GM20431 (cell line): ENCODE data around the gene ZNF497.
"Not testable (repeated sequence)": the region's sequence is repeated elsewhere in the genome, so short reads cannot be mapped to it uniquely, and the experiment has no call there.

Source experiments
- in situ Hi-C: fragments of 300-500 bp; cut with MseI, MboI; formaldehyde crosslinking; loops from one replicate; pipeline ENCODE4 v1.15.0; 2020; ENCODE audit warnings: low sequenced_read_pairs; ENCODE audit not compliant: unreplicated experiment

Gene ZNF497

DNA sequence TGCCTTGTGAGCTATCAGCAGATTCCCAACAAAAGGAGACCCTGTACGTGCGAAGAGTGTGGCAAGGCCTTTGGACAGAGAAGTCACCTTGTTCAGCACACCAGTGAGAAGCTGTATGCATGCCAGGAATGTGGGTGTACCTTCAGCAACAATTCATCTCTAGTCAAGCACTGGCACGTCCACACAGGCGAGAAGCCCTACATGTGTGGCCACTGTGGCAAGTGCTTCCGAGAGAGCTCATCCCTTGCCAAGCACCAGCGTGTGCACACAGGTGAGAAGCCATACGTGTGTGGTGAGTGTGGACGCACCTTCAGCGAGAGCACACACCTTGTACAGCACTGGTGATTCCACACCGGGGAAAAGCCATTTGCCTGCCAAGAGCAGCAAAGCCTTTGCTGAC, 43.3 kb downstream of the ZNF497 start:
- in situ Hi-C loops = no loop called here

DNA sequence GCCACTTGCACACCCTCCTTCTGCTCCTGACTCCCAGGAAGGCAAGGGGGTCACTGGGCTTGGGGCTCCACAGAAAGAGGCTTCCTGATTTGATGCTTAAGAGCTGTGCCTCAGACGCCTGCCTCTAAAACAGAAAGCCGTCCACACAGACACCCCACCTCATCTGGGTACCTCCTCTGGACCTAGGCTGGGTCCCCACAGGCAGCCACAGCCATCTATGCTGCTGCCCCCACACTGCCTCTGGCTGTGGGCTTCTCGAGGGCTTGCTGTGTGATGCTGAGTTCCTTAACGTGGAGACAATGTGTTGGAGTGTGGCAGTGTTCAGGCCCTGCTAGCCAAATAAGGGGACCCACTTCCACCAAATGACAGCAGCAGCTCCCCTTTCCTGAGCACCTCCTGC, 44.3 kb downstream of the ZNF497 start:
- in situ Hi-C loops = no loop called here

DNA sequence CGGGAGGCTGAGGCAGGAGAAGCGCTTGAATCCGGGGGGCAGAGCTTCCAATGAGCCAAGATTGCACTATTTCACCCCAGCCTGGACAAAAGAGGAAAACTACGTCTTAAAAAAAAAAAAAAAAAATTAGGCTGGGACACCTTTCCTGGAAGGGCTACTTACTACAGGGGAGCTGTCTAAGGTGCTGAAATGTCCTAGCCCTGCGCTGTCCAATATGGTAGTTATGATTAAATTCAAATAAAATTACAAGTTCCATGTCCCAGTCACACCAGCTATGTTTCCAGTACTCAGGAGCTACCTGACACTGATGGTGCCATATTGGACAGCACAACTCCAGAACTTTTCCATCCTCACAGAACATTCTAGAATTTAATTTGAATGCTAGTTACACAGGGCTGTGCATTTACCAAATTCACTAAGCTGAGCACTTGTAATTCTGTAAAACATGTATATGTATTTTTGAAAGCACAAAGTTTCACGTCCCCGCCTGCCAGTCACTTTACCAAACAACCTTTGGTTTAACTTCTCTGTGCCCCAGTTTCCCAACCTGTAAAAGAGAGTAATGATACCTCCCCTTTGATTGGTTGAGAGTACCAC, 45.0 kb downstream of the ZNF497 start:
- in situ Hi-C loops = no loop called here

DNA sequence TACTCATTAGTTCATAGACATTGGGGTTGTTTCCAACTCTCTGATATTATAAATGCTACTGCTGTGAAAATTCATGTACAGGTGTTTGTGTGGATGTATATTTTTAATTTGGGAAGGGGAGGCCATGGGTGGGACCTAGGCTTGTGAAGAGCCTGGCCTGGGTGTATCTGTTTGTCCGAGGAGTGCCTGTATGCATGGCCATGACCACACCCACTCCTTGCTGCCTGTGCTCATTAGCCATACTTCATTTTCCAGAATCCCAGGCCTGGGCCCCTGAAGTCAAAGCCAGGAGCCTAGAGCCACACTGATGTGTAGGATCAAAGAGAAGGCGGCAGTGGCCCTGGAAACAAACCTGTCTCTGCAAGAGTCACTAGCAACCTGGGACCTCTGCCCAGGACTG, 47.0 kb downstream of the ZNF497 start:
- in situ Hi-C loops = no loop called here

DNA sequence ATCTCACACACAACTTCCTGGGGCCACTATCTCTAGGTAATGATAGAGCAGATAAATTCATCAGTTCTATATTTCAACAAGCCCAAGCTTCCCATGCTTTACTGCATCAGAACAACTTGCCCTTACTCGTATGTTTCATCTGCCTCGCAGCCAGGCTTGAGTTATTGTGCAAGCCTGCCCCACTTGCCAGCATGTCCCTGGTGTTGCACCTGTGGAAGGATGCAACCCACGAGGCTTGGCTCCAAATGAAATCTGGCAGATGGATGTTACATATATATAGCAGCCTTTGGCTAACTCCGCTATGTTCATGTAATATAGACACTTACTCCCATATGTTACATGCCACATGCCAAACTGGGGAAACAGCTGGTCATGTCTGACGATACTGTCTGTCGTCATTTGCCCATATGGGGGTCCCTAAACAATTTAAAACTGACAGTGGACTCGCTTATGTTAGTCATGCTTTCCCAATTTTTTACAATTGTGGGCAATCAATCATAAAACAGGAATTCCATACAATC, 51.1 kb downstream of the ZNF497 start:
- in situ Hi-C loops = no loop called here

DNA sequence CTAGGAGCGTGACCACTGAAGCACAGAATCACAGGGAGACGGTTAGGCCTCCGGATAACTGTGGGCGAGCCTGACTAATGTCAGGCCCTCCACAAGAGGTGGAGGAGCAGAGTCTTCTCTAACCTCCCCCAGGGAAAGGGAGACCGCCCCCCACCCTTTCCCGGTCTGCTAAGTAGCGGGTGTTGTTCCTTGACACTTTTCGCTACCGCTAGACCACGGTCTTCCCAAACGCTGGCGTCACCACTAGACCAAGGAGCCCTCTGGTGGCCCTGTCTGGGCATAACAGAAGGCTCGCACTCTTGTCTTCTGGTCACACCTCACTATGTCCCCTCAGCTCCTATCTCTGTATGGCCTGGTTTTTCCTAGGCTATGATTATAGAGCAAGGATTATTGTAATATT, 51.9 kb downstream of the ZNF497 start:
- in situ Hi-C loops = not testable (repeated sequence)

DNA sequence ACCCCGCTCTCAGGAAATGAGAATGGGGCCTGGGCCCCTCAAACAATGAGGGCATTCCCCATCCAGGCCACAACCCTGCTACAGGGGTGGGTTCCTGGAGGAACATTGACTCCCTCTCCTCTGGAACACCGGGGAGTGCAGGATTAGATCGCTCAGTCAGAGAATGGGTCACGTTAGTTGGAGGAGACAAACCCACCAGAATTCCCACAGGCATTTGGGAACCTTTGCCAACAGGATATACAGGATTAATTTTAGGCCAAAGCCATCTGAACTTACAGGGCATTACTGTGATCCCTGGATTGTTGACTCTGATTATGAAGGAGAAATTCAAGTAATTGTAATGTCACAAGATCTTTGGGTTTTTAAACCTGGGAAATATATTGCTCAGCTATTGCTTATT, 54.8 kb downstream of the ZNF497 start:
- in situ Hi-C loops = no loop called here

DNA sequence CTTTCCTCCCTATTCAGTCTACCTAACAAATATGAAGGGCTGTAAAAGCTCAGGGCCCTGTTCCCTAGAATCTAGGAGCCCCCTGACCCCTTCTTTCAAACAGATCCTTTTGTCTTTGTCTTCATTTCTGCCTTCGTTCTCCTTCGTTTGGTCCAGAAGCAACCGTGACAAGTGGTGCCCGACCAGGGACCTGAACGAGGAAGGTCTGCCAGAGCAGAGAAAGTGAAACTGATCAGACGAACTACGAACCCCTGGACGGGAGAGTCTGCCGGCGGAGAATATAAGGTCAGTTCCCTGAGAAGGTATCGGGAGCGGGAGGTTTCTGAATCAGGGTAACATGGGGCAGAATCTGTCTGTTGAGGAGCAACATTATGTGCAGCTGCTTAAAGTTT, 56.6 kb downstream of the ZNF497 start:
- in situ Hi-C loops = no loop called here

DNA sequence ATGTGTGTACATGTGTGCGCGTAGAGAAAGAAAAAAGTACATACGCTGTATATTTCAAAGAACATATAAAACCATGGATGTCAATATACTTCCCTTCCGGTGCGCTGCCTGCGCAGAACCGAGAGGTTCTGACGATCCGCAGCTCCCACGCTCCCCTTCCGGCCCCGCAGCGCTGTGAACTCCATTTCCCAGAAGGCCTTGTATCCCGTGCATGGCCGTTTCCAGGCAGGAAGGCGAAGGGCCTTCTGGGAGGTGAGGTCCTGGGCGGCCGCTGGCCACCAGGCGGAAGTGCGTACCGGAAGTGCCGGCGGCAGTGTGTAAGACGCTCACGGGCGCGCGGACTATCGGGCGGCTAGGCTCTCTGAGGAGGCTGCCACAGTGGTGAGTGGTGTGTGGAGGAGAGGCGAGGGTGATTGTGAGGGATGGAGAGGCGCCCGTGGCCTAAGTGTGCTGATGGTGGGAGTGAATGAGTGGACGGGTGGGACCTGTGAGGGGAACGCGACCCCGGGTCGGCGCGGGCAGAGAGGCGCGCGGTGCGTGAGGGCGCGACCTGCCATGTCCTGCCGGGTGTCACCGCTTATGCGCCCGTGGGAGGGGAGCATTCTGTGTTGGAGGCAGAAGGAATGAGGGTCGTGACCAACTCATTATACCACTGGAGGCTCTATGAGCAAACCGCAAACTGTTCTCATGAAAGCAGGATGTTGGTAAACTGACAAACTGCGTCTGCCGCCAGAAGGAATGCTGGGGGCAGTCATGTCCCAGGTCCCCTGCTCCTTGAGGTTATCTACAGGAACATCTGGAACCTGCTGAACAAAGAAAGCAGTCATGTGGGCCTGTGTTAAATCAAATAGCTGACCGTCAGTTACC, 57.3 kb downstream of the ZNF497 start, which contains the start of gene ERVK3-1:
TSS of gene ERVK3-1 (plus strand) at position 313 of the 867 bp plus-strand sequence. CDS start 6,792 bp downstream, outside the sequence.
- in situ Hi-C loops = no loop called here

DNA sequence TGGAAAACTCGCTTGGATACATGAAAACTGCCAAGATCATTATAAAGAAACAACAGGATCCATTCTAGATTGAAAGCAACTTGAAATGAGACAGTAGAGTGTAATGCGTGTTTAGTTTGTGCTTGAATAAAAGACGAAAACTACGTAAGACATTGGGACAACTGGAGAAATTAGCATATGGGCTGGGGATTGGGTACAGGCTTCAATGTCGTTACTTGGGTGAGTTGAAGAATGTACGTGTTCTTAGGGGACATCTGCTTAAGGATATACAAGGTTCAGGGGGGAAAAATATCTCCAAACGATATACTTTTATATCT, 57.8 kb downstream of the ZNF497 start:
- in situ Hi-C loops = no loop called here
